Heart right ventricle (tissue), 16 donors: ENCODE data around the gene ARSA. TPM values are rescaled to one million over a fixed set of nuclear protein-coding genes. Genes with fewer than 3 reads are reported as not detected.

Experiments
- ATAC-seq, 8 donors: fragments of 200-7000 bp; cut with Tn5 transposase; one replicate each; pipeline ENCODE4 v1.9.1; 2020; ENCODE audit warnings: mild to moderate bottlenecking in 8 of 8, moderate library complexity in 8 of 8, moderate number of reproducible peaks in 1 of 8
- DNase-seq, 2 donors: peaks; one replicate each; pipeline ENCODE4 v3.0.0-alpha.2; 2020
- H3K27ac ChIP-seq, 10 donors: fragments of 200-600 bp; sonication (generic) in 2 of 10; one replicate each; pipeline versions ENCODE4 v1.5.0 to v1.8.0; 2020 to 2022; ENCODE audit warnings: mild to moderate bottlenecking in 3 of 10
- H3K27me3 ChIP-seq, 7 donors: fragments of 200-600 bp; one replicate each; pipeline ENCODE4 v1.8.0; 2021 to 2022; ENCODE audit warnings: mild to moderate bottlenecking in 2 of 7
- H3K36me3 ChIP-seq, 9 donors: fragments of 200-600 bp; sonication (generic) in 1 of 9; one replicate each; pipeline versions ENCODE4 v1.5.0 to v1.8.0; 2020 to 2022; ENCODE audit warnings: mild to moderate bottlenecking in 2 of 9
- H3K4me1 ChIP-seq, 9 donors: fragments of 200-600 bp; sonication (generic) in 1 of 9; one replicate each; pipeline versions ENCODE4 v1.5.0 to v1.8.0; 2020 to 2022; ENCODE audit warnings: mild to moderate bottlenecking in 4 of 9
- H3K4me3 ChIP-seq, 10 donors: fragments of 200-600 bp; sonication (generic) in 2 of 10; one replicate each; pipeline versions ENCODE4 v1.5.0 to v1.8.0; 2020 to 2022; ENCODE audit warnings: mild to moderate bottlenecking in 7 of 10, moderate library complexity in 2 of 10
- H3K9me3 ChIP-seq, 11 donors: fragments of 200-600 bp in 10 of 11; sonication (generic) in 2 of 11; one replicate each; pipeline versions ENCODE4 v1.5.0 to v1.8.0; 2013 to 2022; ENCODE audit warnings: mild to moderate bottlenecking in 2 of 11, control low read depth in 1 of 11, moderate library complexity in 1 of 11
- WGBS, 2 donors: extraction: QIAGEN DNeasy Blood & Tissue Kit; methylation state at CpG; one replicate each; pipeline ENCODE4 v1.1.7; 2013; ENCODE audit warnings: inconsistent platforms in 1 of 2; 5-methylcytosine and 5-hydroxymethylcytosine counted together
- intact Hi-C, 10 donors: fragments of 100-400 bp; cut with DNase I; formaldehyde crosslinking; loops; one replicate each; pipeline versions ENCODE4 v1.11.1 to v1.14.2; 2022
- polyA plus RNA-seq, 2 donors: library from polyadenylated mRNA; stranded (reverse); fragments of 200-250 nt; gene quantifications; one replicate each; pipeline ENCODE4 v1.2.3, GENCODE V29; 2013
- total RNA-seq, 10 donors: library from RNA; stranded (reverse); fragmentation: NEBNext Ultra II Directional in 3 of 10; extraction: Animal tissue kit (Norgen Biotek cat#: 25700) in 3 of 10; gene quantifications; one replicate each; pipeline versions ENCODE4 v1.2.1 to v1.2.4, GENCODE V29; 2021 to 2023
- TF ChIP-seq, protein P1 (sequence below), 9 donors: fragments of 200-600 bp; sonication (generic) in 2 of 9; IDR thresholded peaks; one replicate each; pipeline versions ENCODE4 v1.5.0 to v1.8.0; 2021 to 2022; ENCODE audit warnings: antibody characterized with exemption in 9 of 9, mild to moderate bottlenecking in 5 of 9, moderate library complexity in 1 of 9
- donor health status: Arrhythmogenic right ventricular cardiomyopathy.
- donor health status: ischemic (EF 13 %, LVEDD 7.1; RV severe dilation, severe dysfunction).
- donor health status: healthy with polysubstance abuse.
- donor health status: DM: no; HTN: yes; CAD: no.
- donor health status: DM: no; HTN: no; CAD: no.
- donor health status: ischemic (EF 25% LVEDD 6.9; RV normal size, moderate dysfunction).
- donor health status: ischemic (EF 25% LVEDD 5.7; RV mildly dilated, moderate dysfunction).
- donor health status: healthy.
- donor health status: DM: yes; HTN: yes; CAD: no.
- donor health status: Ischemic cardiomyopathy.
- donor health status: ischemic (EF 35%, LVEDD 5.7; RV mildly dilated, moderate dysfunction).
- donor health status: nonischemic (EF 11% LVEDD 7.7; RV severe dilation, severe dysfunction).
- donor health status: DM: yes; HTN: yes; CAD: no.
- donor health status: PGD.
- donor health status: ischemic (EF 29% LVEDD 5.4; RV normal size, mild dysfunction).
- donor health status: nonischemic (EF 23%, LVEDD 6.1; RV moderate dilation, normal function).

Gene ARSA
- total and polyA plus RNA-seq, 12 donors = 17.5 to 62.3 (median 26.0) TPM

DNA sequence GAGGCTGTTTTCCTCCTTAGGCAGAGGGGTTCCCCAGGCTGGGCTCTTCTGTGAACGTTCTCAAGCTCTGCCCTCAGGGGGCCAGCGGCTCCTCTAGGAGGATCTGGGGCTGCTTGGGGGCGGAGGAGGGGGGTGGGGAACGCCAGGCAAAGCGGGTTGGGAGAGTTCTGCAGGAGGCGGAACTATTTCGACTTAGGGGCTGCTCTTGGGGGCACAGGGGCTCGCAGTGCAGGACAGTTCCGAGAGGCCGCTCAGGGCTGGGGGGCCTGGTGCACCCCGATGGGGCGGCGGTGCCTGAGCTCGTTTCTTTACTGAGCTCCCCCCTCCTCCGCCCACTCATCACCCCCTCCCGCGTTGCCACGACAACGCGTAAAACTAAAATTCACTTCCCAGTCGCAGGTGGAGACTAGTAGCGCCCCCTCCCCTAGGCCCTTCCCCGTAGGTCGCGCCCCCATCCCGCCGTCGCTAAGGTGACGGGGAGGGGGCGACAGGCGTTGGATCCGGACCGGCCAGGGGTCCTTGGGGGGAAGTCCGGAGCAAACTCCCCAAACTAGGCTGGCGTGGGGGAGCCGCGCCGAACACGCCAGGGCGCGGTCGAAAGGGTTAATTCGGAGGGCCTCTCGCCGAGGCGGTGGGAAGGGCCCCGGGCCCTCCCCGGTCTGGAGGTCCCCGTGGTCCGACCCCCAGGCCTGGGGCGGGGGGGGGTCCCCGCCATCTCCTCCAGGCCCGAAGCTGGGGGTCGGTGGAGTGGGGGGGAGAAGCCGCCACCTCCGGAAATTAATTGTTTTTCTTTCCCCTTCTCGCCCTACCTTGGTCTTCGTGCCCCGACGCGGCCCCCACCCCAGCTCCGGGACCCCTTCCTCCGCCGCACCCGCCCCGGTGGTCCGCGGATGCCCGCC, 45.5 kb upstream of the ARSA start:
- TF ChIP-seq, protein P1, sequence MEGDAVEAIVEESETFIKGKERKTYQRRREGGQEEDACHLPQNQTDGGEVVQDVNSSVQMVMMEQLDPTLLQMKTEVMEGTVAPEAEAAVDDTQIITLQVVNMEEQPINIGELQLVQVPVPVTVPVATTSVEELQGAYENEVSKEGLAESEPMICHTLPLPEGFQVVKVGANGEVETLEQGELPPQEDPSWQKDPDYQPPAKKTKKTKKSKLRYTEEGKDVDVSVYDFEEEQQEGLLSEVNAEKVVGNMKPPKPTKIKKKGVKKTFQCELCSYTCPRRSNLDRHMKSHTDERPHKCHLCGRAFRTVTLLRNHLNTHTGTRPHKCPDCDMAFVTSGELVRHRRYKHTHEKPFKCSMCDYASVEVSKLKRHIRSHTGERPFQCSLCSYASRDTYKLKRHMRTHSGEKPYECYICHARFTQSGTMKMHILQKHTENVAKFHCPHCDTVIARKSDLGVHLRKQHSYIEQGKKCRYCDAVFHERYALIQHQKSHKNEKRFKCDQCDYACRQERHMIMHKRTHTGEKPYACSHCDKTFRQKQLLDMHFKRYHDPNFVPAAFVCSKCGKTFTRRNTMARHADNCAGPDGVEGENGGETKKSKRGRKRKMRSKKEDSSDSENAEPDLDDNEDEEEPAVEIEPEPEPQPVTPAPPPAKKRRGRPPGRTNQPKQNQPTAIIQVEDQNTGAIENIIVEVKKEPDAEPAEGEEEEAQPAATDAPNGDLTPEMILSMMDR (IDR thresholded peaks at IDR 0.05) = no peak
- H3K27ac ChIP-seq = peak overlapping the region; percentile 81 to 96 (median 91)
- H3K27me3 ChIP-seq = peaks cover 6 to 68% (median 39%) of the 10 kb centered on the region in 7 donors
- H3K36me3 ChIP-seq = peaks cover 0 to 28% (median 0%) of the 10 kb centered on the region in 9 donors
- WGBS, 2 donors = 1 to 2% methylated on average over 63 to 69 of the region's 69 CpGs
- H3K4me3 ChIP-seq = peak overlapping the region; percentile 53 to 81 (median 63)
- ATAC-seq = peak in 5 of 8 donors; percentile 4 to 14 (median 6)
- H3K4me1 ChIP-seq = peaks cover 0 to 60% (median 29%) of the 10 kb centered on the region in 9 donors
- no peaks in the 10 kb centered on the region for H3K9me3 ChIP-seq
- intact Hi-C loops = loop anchor here in 3 of 10 donors (2.0 to 5.0 kb wide), 3 partner anchors 17 to 46 kb away; partner anchors contain the start of gene ARSA (in 3 of the 3)
- no peak for DNase-seq

- WGBS, 2 donors = 27 to 35% methylated on average over 23 of the region's 23 CpGs
- DNase-seq = peak; percentile 81 to 92
- Histone ChIP-seq H3K36me3 (peaks cover 0 to 23% (median 0%) of the 10 kb centered on the region in 9 donors), H3K27ac (peak within 1 kb of the TSS; percentile 84 to 96 (median 92)), H3K4me3 (peak within 1 kb of the TSS; percentile 53 to 81 (median 63)), H3K4me1 (peaks cover 0 to 52% (median 26%) of the 10 kb centered on the region in 9 donors), H3K27me3 (peaks cover 6 to 68% (median 39%) of the 10 kb centered on the region in 7 donors), H3K9me3 (no peaks in the 10 kb centered on the region)
- intact Hi-C loops = loop anchor here in 4 of 10 donors (1.0 to 5.0 kb wide), 6 partner anchors 16 to 45 kb away; partner anchors contain the start of gene ARSA (in 4 of the 4)
- ATAC-seq = peak; percentile 70 to 91 (median 88)
- TF ChIP-seq, protein P1 (IDR thresholded peaks at IDR 0.05) = no peak
Observed at GRCh38 chr22:50672471-50673230, 44.7 kb upstream of the ARSA start, which contains the start of gene SHANK3. TSS of gene SHANK3 (plus strand) at chr22:50672823.

DNA sequence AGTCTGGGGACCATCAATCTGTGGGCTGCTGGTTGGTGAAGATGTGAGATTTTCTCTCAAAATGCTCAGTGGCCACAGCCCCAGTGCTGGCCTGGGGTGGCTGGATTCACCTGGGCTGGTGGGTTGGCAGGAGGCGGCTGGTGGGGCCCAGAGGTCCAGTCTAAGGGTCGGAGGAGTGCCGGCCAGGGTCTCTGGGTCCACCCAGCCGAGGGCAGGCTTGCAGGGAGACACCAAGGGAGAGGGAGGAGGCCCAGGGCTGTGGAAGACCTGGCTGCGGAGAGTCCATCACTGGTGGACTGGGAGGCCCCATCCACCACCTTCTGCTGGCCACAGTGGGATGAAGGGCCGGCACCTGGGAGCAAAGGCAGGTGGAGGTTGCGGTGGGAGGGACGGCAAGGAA, 44.1 kb upstream of the ARSA start:
- TF ChIP-seq, protein P1 (IDR thresholded peaks at IDR 0.05) = no peak
- intact Hi-C loops = loop anchor here in 4 of 10 donors (1.0 to 5.0 kb wide), 6 partner anchors 15 to 45 kb away; partner anchors contain the start of gene ARSA (in 4 of the 4)
- Histone ChIP-seq H3K4me3 (peak overlapping the region in 6 of 10 donors; percentile 16 to 60 (median 32)), H3K36me3 (peaks cover 0 to 20% (median 0%) of the 10 kb centered on the region in 9 donors), H3K27me3 (peaks cover 6 to 73% (median 39%) of the 10 kb centered on the region in 7 donors), H3K9me3 (no peaks in the 10 kb centered on the region), H3K27ac (peak overlapping the region; percentile 76 to 96 (median 92)), H3K4me1 (peaks cover 0 to 46% (median 20%) of the 10 kb centered on the region in 9 donors)
- ATAC-seq = peak in 4 of 8 donors; percentile 2 to 23 (median 6)
- WGBS, 2 donors = 55 to 70% methylated on average over 8 of the region's 8 CpGs
- DNase-seq = no peak
